NCI-H1694 treated with DMSO at 0.1 percent for 48 hours (cell line): ENCODE results near the gene CAMTA2.
A peak's percentile ranks its signal among the peaks of the same experiment; 100 is the strongest.

Experiments used
- DNase-seq: peaks from one replicate; lab custom pipeline; 2025; lab: John Stamatoyannopoulos, UW

Gene CAMTA2

DNA sequence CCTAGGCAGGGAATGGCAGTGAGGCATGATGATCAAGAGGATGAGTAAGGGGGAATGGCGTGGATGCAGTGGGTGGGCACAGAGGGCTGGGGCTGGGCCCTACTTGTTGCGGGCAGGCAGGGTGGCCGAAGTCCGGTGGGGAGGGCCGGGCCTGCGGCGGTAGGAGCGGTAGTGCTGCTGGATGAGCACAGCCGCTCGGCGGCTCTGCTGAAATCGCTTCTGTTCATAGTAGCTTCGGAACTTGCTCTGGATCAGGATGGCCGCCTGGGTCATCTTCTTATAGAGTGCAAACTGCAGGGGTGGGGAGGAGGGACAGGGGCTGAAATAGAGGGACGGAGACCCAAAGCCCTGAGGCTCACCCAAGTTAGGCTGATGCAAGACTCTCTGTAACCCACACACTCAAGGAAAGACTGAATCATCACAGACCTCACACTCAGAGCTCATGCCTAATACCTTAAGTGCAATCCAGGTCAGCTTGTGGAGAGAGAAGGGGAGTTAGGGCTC is 18.4 kb downstream of the CAMTA2 start:
- no peak for DNase-seq

GRCh38 chr17:4968486-4969046 is 18.9 kb downstream of the CAMTA2 start:
- DNase-seq: no peak

DNA sequence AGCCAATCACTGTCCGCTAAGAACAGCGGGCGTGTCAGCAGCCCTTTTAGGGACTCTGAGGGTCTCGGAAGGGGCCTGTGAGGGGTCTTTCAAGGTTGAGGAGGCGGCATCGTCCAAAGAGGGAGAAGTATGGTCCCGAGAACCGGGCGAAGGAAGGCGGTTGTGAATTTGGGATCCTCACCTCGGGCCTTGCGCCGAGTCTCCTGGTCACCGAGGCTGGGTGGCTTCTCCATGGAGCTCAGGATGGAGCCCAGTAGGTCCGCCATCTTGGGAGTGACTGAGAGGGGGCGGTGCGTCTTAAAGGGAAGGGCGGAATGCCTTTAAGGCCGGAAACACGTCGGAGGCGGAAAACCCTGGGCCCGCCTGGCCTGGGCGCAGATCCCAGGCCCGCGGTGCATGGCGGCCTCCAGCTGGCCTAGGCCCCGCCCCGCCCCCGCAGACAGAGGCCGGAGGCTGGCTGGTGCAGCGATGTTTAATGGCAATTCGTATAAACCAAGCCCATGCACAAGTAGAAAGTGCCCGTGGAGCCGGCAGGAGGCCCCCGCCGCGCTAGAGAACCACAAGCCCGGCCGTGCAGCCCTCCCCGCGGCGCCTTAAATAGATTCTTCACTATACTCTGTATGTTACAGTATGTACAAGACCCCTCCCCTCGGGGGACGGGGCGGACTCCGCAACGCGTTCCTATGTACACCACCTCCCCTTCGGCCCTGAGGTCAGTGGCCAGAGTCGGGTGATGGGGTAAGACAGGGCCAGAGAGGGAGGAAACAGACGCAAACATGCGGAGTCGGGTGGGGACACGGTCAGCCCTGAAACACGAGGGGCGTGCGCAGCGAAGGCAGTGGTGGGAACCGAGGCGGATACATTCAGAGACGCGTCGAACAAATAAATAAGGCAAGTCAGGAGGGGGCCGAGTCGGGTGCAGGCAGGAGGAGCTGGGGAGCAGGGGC is 19.7 kb downstream of the CAMTA2 start, which contains the start of gene SPAG7:
Gene SPAG7 (minus strand): TSS at position 279 of the 947 bp plus-strand sequence. CDS start 13 bp downstream, at position 266.
- DNase-seq: peak; percentile 97

- peak; percentile 99 for DNase-seq
Observed at GRCh38 chr17:4966844-4967538, 20.5 kb downstream of the CAMTA2 start.

- no peak for DNase-seq
Observed at GRCh38 chr17:4965311-4965986, 22.0 kb downstream of the CAMTA2 start.

DNA sequence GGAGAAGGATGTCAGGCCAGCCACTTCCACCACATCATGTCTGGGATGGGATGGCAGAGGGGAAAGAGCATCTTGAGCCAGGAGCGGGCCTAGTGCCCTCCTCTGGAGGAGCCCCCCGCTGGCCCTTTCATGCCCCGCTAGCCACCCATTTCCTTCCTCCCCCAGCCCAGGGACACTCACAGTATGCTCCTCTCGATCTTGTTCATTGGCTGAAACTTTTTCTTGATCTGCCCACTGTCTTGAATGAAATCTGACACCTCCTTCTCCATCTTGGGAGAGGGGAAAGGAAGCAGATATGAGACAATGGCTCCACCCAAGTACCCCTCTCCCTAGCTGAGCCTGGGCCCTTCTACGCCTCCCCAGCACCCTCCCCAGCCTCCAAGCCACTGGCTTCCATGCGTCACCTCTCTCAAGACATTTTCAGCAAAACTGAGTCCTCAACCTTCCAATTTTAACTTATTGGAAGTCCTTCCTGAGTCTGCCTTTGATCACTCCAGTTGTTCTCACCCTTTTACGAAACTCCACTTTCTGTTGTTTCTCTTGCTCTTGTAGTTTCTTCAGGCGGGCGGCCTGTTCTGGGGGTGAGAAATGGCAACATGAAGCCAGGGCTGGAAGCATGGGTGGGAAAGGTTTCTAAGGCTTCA is 27.1 kb downstream of the CAMTA2 start:
- no peak for DNase-seq

GRCh38 chr17:4959261-4959965 is 28.1 kb downstream of the CAMTA2 start:
- DNase-seq: no peak

GRCh38 chr17:4958102-4958501 is 29.4 kb downstream of the CAMTA2 start:
- no peak for DNase-seq

GRCh38 chr17:4956493-4957061 is 30.9 kb downstream of the CAMTA2 start:
- DNase-seq: no peak

DNA sequence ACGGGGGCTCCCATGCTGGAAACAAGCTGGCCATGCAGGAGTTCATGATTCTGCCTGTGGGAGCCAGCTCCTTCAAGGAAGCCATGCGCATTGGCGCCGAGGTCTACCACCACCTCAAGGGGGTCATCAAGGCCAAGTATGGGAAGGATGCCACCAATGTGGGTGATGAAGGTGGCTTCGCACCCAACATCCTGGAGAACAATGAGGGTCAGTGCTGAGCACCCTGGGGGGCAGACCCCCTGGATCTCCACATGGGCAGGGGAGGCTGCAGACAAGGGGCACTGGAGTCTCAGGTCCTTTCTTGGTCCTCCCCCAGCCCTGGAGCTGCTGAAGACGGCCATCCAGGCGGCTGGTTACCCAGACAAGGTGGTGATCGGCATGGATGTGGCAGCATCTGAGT is 32.4 kb downstream of the CAMTA2 start:
- DNase-seq: no peak

DNA sequence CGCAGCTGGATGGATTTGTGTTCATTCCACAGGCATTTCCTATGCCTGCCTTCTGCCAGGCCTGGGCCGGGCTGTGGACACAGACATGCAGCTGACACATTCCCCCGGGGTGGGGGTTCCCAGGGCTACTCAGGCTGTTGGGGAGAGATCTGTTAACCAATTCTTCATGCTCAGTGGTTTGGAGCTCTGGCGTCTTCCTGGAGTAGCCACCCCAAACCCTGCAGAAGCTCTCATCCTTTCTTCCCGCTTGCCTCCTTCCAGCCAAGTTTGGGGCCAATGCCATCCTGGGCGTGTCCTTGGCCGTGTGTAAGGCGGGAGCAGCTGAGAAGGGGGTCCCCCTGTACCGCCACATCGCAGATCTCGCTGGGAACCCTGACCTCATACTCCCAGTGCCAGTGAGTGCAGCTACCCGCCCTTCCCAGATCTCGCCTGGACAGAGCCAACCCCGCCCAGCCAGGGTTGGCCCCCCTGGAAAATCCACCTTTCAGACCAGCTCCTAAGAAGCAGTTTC is 34.0 kb downstream of the CAMTA2 start:
- DNase-seq: no peak

- DNase-seq: no peak
Observed at GRCh38 chr17:4951486-4951885, 36.0 kb downstream of the CAMTA2 start.

GRCh38 chr17:4950746-4951204 is 36.7 kb downstream of the CAMTA2 start, which contains the start of gene ENO3:
ENO3 (plus strand) TSS chr17:4951119; CDS start chr17:4951830, 711 bp downstream.
- peak; percentile 33 for DNase-seq

DNA sequence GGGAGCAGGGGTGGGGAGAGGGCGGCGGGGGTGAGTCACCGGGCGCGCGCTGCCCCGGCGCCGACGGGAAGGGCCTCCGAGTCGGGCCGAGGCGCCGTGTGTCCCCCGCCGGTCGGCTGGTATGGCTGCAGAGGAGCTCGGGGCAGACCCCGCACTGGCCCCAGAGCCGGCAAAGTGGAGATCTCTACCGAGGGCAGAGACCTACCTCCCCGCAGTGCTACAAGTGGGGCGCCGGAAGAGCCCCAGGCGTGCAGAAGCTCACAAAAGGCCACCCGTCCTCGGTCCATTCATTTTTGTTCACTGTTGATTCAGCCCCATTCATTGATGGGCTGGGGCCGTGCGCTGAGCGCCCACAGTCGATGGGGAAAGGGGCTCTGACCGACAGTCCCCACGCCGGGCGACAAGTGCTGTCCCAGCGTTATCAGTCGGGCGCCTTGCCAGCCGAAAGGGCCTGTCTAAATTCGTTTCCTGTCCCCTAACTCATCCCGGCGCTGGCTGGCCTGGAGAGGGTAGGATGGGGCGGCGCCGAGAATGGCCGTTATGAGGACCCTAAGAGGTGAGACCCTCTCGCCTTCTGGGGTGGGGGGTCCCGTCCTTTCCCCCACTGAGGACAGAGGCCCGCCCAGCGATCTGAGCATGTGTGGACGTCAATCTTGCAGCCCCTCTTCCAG is 37.3 kb downstream of the CAMTA2 start:
- no peak for DNase-seq

DNA sequence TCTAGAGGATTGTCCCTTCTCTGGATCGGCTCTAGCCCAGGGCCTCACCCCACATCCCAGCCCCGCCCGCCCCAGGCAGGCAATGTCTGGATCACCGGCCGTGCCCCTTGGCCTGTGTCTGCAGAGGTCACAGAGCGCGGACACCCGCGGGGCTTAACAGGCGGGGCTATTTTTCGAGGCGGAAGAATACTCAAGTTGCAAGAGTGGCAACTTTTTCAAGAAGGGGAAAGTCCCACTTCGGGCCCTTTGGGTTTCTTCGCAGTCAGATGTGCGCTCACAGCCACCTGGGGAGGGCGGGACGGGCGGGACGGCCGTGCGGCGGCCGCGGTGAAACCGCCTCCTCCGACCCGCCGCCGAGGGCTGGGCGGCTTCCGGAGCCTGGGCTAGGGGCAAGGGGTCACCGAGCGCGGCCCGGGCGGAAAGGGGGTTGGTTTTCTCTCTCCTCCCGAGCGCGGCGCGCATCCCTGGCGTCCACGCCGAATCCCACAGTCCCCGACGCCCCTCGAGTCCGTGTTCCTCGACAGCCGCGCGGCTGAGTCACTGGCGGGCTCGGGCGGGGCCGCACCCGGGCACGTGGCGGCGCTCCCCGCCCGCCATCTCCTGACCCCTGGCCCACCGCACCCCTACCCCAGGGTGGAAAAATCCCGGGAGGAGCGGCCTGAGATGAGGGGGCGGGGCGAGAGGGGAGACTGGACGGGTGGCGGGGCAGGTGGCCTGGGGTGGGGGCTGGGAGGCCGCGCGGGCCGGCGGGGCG is 38.0 kb downstream of the CAMTA2 start:
- DNase-seq: peak; percentile 43

- DNase-seq: peak; percentile 93
Observed at GRCh38 chr17:4948931-4949320, 38.5 kb downstream of the CAMTA2 start.

- peak; percentile 93 for DNase-seq
Observed at GRCh38 chr17:4948166-4948930, 39.1 kb downstream of the CAMTA2 start, which contains the start of gene PFN1. PFN1 (minus strand) TSS chr17:4948530; CDS start chr17:4948394, 136 bp downstream.
